ENCODE results near the gene WDR38.

DNA sequence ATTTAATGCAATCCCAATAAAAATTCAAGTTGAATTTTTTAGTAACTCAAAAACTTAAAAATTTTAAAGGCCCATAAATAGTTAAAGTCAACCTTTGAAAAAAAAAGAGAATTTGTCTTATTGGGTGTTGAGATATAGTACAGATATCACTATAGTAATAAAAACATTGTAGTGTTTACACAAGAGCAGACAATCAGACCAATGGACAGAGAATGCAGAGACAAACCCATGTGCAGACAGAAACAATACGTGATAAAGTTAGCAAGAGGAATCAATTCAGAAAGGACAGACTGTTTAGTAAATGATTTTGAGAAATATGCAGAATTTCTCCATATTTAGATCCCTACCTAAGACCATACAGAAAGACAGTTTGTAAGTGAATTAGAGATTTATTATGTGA lies 53.7 kb downstream of the WDR38 start:
- no peak for TF ChIP-seq ZNF709 (CRISPR knock-in tag; IDR thresholded peaks at IDR 0.05)
- no peak for TF ChIP-seq ZNF282 (IDR thresholded peaks at IDR 0.05; ENCODE audit: partially characterized antibody)
- no peak for TF ChIP-seq NFE2L2 (IDR thresholded peaks at IDR 0.05; ENCODE audit: low read length)
- TF ChIP-seq ZFX (CRISPR knock-in tag; IDR thresholded peaks at IDR 0.05; ENCODE audit: low read depth), result no peak
- TF ChIP-seq POLR2A (IDR thresholded peaks at IDR 0.05; ENCODE audit: insufficient read depth in 1 of 2, low read depth in 2 of 2, low read length in 2 of 2), result no peak
- TF ChIP-seq ELF1 (CRISPR knock-in tag; IDR thresholded peaks at IDR 0.05), result no peak
- no peak for TF ChIP-seq EP300 (IDR thresholded peaks at IDR 0.05; ENCODE audit: low read depth in 2 of 2, low read length in 2 of 2)
- TF ChIP-seq EP300 (CRISPR knock-in tag; IDR thresholded peaks at IDR 0.05; ENCODE audit: borderline replicate concordance), result no peak
- no peak for TF ChIP-seq REST (IDR thresholded peaks at IDR 0.05; ENCODE audit: borderline replicate concordance in 1 of 2, low read depth in 1 of 2, low read length in 2 of 2)
- TF ChIP-seq MAZ (IDR thresholded peaks at IDR 0.05; ENCODE audit: borderline replicate concordance, low read depth, low read length), result no peak
- TF ChIP-seq MAZ (CRISPR knock-in tag; IDR thresholded peaks at IDR 0.05; ENCODE audit: low read depth), result no peak
- TF ChIP-seq MEIS2 (CRISPR knock-in tag; IDR thresholded peaks at IDR 0.05), result no peak
